Tibial nerve (tissue), 3 donors: ENCODE measurements around the gene SEC14L5.

ENCODE experiments used
- CTCF ChIP-seq, 5 experiments: fragments of 200-600 bp in 3 of 5; fragments of 450-650 bp in 2 of 5; sonication (generic) in 3 of 5; IDR thresholded peaks; one replicate each; pipeline ENCODE4 v1.5.1; 2016 to 2019; ENCODE audit warnings: antibody characterized with exemption in 5 of 5, mild to moderate bottlenecking in 3 of 5, moderate library complexity in 2 of 5
- POLR2A ChIP-seq, 2 donors: fragments of 450-650 bp; IDR thresholded peaks; one replicate each; pipeline ENCODE4 v1.6.1; 2017; ENCODE audit warnings: antibody characterized with exemption in 2 of 2, mild to moderate bottlenecking in 2 of 2, moderate library complexity in 2 of 2

GRCh38 chr16:5062051-5062450 lies 103.9 kb downstream of the SEC14L5 start:
- TF ChIP-seq CTCF (IDR thresholded peaks at IDR 0.05) (no peak), POLR2A (IDR thresholded peaks at IDR 0.05) (no peak)
